GM21423 (cell line): ENCODE results near the gene ADAMTS15.

ENCODE experiments used
- ATAC-seq: cut with Tn5 transposase; IDR thresholded peaks from one replicate; pipeline ENCODE4 v1.9.1; 2021; ENCODE audit warnings: mild to moderate bottlenecking, moderate library complexity; ENCODE audit not compliant: unreplicated experiment

Gene ADAMTS15

DNA sequence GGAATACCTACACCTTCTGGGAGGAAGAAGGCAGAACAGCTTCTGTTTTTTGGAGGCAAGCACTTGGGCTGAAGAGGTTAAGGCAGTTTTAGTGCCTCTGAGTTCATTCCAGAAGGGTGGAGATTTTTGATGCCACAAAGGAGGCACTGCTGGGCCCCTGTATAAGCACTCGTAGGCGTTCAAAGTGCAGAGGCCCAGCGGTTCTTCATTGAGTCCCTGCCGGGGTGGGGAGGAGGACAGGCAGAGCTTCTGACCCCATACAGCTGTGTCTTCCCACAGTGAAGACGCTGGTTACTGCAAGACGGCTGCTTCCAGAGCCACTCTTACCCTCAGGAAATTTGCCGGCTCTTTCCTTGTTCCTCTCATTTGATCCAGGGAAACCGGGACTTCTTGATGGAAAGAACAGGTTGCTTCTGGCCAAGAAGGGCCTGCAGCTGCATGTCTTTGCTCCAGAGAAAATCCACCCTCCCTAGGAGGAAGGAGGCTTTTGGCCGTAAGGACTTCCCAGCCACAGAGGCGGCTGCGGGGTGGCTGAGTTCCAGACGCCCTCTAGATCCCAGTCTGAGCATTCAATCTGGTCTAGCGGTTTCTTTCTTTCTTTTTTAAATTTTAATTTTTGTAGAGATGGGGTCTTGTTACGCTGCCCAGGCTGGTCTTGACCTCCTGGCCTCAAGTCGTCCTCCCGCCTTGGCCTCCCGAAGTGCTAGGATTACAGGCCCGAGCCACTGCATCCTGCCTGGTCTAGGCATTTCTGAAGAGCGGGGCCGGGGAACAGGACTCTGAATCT lies 9.4 kb downstream of the ADAMTS15 start:
- no peak for ATAC-seq

GRCh38 chr11:130458410-130458729 lies 9.9 kb downstream of the ADAMTS15 start:
- no peak for ATAC-seq

DNA sequence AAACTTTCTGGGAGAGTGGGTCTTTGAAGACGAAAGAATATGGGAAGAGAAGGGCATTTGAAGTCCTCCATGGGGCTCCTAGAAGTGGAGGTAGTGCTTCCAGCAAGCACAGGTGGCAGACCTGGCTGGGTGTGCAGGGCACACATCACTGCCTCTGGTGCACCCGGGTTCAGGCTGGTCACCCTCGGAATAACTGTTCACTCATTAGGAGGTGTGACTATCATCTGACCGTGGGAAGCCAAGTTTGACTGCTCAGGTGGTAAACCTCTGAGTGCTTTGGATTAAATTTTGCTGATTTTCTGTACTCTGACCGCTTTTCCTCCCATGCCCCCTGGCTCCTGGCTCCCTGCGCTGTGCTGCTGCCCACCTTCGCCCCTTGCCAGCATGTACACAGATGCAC lies 11.1 kb downstream of the ADAMTS15 start:
- ATAC-seq, result no peak

DNA sequence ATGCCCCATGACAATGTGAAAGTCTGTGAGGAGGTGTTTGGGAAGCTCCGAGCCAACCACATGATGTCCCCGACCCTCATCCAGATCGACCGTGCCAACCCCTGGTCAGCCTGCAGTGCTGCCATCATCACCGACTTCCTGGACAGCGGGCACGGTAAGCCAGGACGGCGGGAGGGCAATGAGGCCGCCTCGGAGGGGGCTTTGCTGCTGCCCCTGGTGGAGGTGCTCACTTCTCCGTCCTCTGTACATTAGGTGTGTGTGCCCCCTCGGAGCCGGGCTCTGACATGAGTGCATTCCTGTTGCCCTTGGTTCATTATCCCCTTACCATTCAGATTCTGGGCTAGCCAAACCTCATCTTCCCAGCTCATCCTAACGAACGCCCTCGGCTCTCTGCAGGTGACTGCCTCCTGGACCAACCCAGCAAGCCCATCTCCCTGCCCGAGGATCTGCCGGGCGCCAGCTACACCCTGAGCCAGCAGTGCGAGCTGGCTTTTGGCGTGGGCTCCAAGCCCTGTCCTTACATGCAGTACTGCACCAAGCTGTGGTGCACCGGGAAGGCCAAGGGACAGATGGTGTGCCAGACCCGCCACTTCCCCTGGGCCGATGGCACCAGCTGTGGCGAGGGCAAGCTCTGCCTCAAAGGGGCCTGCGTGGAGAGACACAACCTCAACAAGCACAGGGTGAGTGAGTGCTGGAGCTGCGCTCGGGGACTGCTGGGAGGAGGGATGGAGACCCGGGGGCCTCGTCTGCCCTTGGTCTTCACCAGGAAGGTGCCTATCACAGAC lies 13.8 kb downstream of the ADAMTS15 start:
- ATAC-seq, result no peak

GRCh38 chr11:130462931-130463330 lies 14.5 kb downstream of the ADAMTS15 start:
- ATAC-seq, result no peak

GRCh38 chr11:130464291-130464812 lies 15.9 kb downstream of the ADAMTS15 start:
- ATAC-seq, result no peak

DNA sequence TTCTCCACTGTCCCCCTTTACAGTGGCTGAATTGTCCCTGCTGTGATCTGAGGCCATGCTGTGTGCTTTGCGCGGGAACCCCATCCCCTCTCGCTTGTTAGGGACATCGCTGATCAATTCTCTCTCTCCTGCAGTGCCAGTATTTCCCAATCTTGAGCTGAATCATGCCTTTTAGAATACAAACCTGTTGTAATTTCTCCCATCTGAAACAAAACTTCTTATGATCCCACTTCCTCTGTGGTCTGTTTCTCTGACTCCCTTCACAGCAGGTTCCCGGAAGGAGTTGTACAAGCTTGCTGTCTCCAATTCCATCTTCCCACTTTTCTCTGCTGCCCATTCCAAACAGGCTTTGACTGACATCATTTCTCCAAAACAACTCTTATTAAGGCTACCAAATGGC lies 16.8 kb downstream of the ADAMTS15 start:
- no peak for ATAC-seq

- ATAC-seq, result no peak
Observed at GRCh38 chr11:130467116-130467900, 18.9 kb downstream of the ADAMTS15 start.

DNA sequence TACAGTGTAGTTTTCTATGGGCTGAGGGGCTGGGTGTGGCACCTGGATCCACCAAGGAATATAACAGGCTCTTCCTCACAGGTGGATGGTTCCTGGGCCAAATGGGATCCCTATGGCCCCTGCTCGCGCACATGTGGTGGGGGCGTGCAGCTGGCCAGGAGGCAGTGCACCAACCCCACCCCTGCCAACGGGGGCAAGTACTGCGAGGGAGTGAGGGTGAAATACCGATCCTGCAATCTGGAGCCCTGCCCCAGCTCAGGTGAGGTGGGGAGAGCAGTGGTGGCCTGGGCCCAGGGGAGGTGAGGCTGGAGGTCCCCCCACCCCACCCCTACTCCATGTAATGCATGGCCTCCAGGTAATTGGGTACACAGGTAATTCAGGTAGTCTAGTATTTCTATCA lies 20.7 kb downstream of the ADAMTS15 start:
- ATAC-seq, result no peak

DNA sequence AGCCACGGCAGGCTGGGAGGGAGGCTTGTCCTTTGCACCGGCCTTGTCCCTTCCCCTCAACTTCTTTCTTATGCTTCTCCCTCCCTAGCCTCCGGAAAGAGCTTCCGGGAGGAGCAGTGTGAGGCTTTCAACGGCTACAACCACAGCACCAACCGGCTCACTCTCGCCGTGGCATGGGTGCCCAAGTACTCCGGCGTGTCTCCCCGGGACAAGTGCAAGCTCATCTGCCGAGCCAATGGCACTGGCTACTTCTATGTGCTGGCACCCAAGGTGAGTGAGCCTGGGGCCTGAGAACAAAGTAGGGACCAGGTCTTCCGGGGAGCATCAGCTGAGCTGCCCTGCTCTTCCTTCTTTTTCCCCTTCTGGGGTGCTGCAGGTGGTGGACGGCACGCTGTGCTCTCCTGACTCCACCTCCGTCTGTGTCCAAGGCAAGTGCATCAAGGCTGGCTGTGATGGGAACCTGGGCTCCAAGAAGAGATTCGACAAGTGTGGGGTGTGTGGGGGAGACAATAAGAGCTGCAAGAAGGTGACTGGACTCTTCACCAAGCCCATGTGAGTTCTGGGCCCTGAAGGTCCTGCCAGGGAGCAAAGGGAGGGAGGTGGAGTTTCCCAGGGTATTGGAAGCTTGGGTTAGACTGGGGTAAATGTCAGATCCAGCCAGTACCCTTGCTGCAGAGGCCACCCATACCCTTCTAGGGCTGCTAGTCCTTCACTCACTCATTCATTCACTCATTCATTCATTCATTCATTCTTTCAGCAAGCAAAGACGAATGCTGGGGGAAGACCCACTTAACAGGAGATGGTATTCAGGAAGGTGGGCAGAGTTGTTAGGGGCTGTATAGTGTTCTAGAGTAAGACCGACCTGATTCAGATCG lies 22.6 kb downstream of the ADAMTS15 start:
- no peak for ATAC-seq

DNA sequence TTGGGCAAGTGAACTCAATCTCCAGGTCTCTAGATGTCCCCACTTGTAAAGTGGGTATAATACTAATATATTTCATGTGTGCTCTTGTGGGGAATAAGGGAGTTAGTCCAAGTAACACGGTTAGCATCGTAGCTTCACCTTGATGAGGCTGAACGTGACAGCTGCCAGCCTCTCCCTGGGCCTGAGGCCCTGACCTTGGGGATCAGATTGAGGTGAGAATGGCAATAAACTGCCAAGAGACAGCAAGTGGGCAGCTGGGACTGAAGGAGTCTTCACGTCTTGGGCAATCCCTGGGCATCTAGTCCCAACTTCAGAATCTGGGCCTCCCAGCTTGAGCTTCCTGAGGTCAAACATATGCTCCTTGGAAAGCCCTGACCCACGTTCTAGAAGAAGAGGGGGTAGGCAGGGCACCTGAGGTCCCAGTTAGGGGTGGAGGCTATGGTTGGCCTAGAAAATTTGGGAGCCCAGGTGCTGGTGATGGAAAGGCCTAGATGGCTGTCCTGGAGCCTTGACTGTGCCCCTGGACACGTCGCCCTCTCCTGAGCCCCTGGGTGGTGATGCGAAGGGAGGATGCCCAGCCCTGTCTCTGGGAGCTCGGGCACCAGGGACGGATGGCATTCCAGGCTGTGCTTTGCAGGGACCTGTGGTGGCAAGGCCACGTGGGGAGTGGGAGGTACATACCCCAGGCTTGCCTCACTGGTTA lies 23.4 kb downstream of the ADAMTS15 start:
- ATAC-seq, result no peak

DNA sequence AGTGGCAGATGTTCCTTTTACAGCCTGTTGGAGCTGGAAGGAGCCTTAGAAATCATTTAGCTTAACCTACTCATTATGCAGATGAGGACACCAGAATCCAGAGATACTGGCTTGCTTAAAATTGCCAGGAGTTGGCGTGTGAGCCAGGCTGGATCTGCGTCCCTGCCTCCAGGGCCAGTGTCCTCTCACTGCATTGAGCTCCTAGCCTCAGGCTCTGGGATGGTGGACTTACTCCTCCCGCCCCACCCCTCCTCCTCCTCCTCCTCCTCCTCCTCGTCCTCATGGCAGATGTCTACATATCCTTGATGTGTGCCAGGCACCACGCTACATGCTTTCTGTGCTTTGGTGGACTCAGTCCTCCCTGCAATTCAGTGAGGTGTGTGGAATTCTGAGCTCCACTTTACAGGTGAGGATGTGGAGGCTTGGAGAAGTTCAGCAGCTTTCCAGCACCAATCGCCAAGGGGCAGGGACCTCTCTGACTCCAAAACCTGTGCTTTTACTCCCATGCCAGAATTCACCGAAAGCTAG lies 24.1 kb downstream of the ADAMTS15 start:
- no peak for ATAC-seq

DNA sequence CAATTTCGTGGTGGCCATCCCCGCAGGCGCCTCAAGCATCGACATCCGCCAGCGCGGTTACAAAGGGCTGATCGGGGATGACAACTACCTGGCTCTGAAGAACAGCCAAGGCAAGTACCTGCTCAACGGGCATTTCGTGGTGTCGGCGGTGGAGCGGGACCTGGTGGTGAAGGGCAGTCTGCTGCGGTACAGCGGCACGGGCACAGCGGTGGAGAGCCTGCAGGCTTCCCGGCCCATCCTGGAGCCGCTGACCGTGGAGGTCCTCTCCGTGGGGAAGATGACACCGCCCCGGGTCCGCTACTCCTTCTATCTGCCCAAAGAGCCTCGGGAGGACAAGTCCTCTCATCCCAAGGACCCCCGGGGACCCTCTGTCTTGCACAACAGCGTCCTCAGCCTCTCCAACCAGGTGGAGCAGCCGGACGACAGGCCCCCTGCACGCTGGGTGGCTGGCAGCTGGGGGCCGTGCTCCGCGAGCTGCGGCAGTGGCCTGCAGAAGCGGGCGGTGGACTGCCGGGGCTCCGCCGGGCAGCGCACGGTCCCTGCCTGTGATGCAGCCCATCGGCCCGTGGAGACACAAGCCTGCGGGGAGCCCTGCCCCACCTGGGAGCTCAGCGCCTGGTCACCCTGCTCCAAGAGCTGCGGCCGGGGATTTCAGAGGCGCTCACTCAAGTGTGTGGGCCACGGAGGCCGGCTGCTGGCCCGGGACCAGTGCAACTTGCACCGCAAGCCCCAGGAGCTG lies 24.8 kb downstream of the ADAMTS15 start:
- ATAC-seq, result no peak

- ATAC-seq, result no peak
Observed at GRCh38 chr11:130473795-130474377, 25.4 kb downstream of the ADAMTS15 start.

DNA sequence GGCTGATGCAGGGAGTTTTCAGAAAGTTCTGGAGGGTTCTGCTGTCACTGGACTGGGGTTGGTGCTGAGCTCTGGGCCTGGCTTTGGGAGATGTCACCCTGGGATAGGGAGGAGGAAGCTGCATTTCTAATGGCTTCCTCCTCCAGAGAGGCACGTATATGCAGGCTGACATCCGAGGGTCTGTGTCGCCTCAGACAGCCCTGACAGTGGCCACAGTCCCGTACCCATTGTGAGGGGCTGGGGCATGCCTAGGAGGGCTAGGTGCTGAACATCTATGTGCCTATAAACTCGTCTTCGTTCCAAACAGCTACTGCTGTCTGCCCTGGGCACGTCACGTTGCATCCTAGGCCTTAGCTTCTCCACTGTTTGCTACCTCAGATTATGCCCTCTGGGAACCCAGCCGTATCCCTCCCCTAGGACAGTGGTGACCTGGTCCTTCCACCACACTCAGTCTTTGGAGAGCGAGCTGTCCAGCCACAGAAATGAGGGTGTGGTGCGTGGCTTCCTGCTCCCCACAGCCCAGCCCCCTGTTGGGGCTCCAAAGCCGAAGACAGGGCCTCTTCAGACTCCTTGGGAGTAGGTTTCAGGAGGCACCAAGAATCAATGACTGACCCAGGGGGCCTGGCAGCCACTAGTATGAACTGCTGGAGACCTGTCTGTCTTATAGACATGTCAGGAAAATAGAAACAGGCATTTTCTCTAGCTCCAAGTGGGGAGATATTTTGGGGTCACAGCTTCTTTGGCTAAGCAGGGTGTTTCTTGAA lies 26.4 kb downstream of the ADAMTS15 start:
- no peak for ATAC-seq

- no peak for ATAC-seq
Observed at GRCh38 chr11:130475426-130476053, 27.1 kb downstream of the ADAMTS15 start.

DNA sequence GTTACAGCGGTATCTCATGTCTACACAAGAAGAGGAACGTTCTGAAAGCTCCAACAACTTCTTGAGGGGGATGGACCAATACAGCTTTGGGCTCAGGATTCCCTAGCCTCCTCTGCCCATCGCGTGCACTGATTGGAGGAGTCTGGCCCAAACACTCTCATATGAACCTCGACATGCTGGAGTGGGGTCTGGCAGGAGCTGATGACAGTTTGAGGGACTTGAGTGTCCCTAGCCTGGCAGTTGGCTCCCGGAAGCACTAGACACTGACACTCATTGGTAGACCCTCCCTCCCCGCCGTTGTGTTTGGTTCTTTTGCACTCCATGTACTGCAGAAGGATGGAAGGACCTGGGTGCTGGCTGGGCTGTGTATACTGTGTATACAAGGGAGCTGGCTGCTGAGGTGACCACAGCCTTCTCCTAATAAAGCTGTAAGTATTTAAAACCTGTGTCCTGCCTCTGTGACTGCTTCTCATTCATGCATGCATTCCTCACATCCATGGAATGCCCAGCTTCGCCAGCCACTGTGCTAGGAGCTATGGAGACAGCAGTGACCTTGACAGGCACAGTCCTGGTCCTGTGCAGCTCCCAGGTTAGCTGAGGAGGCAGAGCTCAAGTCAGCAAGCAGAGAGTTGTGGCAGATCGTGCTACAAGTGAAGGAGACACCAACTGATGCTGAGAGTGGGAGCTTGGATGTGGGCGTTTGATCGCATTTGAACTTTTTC lies 27.9 kb downstream of the ADAMTS15 start:
- no peak for ATAC-seq
